Mammary epithelial cell (primary cell): ENCODE measurements around the gene KRTAP10-3.

Source experiments
- CTCF ChIP-seq, 2 donors: IDR thresholded peaks in 1 of 2; conservative IDR thresholded peaks in 1 of 2; 2 replicates each; pipeline ENCODE4 v1.5.1; 2011 to 2012; ENCODE audit warnings: inconsistent platforms in 2 of 2, low read length in 2 of 2, mild to moderate bottlenecking in 2 of 2, control low read depth in 1 of 2, low read depth in 1 of 2; ENCODE audit not compliant: insufficient read depth in 1 of 2; ENCODE audit errors: extremely low read depth in 1 of 2
- EZH2 ChIP-seq: IDR thresholded peaks from 2 replicates; pipeline ENCODE4 v1.6.1; 2012; ENCODE audit warnings: low read length, inconsistent platforms, borderline replicate concordance

GRCh38 chr21:44533121-44533890 is 25.3 kb downstream of the KRTAP10-3 start:
- TF ChIP-seq CTCF (conservative IDR thresholded peaks at IDR 0.05 in 1 of 2, IDR thresholded peaks at IDR 0.05 in 1 of 2; ENCODE audit: extremely low read depth in 1 of 2, insufficient read depth in 1 of 2, low read depth in 1 of 2, low read length in 2 of 2), result no peak
- no peak for TF ChIP-seq EZH2
